CD4-positive, alpha-beta T cell treated with Interleukin-12 subunit alpha and Interleukin-12 subunit beta, for 1 hour (primary cell): Measurements from ENCODE around the gene CEBPG.

ENCODE experiments used
- DNase-seq: peaks from one replicate; pipeline ENCODE4 v3.0.0-alpha.2; 2020

CEBPG gene

DNA sequence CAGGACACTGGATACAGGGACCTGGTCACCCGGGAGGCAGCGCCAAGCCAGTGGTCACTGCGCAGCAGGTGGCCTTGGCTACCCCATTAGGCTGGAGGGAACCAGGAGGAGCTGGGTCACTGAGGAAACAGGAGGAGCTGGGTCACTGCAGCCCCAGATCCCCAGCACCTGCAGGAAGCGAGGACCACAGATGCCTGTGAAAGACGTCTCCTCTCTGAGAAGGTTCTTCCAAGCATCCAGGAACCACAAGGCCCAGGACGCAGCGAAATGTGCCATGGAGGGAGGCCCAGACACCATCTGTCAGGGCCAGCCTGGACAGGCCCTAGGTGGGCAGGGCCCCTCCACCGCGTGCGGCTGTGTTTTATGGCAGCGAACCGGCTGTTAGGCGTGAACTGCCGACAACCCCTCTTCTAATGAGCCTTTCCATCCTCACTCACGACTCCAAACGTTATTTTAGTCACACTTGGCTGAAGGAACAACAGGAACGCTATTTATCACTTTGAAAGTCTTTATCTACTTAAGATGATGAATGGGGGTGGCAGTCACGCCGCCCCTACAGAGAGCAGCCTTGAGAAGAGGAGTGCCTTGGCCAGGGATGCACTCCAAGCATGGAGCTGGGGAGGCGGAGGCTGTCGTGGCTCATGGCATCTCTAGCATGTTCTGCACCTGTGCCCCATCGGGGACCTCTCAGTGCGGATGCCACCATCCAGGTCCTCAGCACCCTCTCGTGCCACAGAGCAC, 53.3 kb downstream of the CEBPG start:
- no peak for DNase-seq

DNA sequence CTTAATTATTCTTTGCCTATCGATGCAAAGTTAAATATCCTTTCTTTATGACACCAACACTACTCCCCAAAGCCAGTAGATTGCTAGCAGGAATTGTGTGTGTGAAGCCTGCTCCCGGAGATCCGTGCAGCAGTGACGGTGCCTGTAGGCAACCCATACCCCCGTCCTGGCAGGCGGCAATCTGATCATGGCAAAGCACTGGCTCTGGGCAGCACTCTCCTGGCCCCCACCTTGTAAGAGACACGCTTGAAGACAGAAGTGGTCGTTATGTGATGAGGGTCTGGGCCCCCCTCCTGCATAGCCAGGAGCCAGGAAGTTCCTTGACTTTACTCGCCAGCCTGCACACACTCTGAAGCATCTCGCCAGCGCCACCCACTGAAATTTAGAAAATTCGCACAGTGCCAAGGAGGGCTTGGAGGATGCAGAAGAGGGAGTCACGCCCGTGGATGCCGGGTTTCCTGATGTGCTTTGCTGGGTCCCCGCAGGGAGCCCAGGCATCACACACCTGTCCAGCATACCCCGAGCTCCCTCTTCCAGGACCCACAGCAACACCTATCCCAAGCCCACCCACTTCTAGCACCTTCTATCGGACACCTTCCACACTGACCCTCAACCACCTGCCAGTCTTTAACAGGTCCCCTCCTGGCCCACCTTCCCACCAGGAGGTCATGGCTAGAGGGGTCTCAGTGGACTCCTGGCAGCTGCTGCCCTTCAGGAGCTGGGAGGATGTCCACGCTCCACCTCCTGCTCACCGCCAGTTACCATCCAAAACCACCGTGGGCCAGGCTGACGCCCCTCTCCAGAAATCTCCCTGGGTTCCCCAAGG, 54.5 kb downstream of the CEBPG start:
- DNase-seq, result no peak

DNA sequence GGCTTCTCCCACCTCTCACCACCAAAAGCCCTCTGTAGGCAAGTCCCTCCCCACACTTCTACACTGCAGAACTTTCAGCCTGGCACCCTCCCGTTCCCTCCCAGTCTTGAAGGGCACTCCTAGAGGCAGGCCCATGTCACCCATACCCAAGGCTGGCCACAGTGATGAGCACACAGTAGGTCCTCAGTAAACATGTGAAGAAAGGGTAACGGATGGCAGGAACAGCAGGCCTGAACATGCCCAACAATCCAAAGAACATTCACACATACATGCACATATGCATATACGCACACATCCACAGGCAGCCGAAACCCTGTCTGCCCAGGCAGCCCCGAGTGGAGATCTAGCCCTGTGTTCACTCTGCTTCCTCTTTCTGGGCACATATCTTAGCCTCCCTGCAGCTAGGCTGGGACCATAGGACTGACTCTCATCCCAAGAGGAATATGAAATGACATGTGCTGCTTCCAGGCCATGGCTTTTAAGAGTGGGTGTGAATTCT, 55.2 kb downstream of the CEBPG start:
- no peak for DNase-seq

DNA sequence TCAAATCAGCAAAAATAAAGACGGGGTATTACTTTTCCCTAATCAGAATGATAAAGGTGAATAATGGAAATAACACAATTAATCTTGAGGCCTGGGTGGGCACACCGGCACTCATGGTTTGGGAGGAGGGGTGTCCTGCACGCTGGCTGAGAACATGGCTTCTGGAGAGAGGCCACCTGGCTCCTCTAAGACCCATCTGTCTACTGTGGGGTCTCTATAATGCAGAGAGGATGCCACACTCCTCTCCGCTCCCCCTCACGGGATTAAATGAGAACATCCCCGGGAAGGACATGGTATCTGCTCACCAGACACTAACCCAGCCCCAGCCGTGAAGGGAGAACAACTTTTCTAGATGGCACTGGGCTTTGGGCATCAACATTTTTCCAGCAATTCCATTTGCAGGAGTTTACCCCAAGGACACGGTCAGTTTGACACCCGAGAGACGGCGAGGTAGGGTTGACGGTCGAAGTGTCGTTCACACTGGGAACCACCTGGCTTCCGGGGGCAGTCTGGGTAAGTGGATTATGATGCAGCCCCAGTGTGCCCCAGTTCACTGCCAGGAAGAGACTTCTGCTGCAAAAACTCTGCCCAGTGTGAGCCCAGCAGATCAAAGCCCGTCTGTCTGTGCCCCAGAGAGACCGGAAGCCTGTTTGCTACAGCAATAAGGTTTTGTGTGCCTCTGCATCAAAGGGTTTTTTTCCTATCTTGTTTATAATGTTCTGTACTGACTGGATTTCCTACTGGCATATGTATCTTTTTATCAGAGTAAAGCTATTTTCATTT, 56.6 kb downstream of the CEBPG start:
- DNase-seq, result peak; percentile 40

DNA sequence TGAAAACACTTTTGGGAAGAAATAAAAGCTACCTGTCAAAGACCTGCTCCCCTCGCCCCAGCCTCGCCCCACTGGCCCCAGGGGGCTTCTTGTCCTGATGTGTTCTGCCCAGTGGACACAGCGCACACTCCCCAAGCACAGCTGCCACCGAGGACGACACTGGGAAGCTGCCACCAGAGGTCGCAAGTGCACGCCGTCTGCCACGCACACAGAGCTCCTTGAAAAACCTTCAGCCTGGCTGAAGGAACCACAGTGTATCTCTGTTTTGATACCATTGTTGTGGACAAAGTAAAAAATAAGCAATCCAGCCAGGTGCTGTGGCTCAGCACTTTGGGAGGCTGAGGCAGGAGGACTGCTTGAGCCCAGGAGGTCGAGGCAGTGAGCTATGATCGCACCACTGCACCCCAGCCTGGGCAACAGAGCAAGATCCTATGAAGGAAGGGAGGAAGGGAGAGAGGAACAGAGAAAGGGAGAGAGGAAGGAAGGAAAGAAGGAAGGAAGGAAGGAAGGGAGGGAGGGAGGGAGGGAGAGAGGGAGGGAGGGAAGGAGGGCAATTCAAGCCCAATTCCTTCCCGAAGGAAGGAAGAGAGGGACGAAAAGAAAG, 57.3 kb downstream of the CEBPG start:
- peak; percentile 63 for DNase-seq

DNA sequence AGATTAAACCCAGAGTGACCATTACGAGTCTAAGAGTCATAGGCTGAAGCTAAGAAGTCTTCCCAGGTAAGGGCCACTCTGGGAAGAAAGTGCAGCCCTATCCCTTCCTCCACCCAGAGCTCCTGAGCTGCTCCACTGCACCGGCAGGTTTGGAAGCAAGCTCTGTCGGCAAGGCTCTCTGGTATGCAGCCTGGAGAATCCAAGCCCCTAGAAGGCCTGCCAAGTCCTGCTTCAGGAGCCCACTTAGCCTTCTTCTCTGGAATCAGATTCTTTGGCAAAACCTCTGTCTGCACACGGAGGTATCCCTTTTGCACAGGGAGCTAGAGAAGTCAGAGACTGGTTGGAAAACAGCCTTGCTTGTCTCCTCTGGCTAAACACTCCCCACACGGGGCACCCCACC, 58.5 kb downstream of the CEBPG start:
- no peak for DNase-seq
